Stimulated activated CD8-positive, alpha-beta memory T cell treated with anti-CD3 and anti-CD28 coated beads, Interleukin-2, amount 100 ng/mL, for 48 hours (primary cell): ENCODE measurements around the gene MBNL2.

Experiments
- DNase-seq, 2 donors: peaks; one replicate each; pipeline ENCODE4 v3.0.0-alpha.2; 2020; ENCODE audit warnings: low read depth in 2 of 2

The MBNL2 gene

DNA sequence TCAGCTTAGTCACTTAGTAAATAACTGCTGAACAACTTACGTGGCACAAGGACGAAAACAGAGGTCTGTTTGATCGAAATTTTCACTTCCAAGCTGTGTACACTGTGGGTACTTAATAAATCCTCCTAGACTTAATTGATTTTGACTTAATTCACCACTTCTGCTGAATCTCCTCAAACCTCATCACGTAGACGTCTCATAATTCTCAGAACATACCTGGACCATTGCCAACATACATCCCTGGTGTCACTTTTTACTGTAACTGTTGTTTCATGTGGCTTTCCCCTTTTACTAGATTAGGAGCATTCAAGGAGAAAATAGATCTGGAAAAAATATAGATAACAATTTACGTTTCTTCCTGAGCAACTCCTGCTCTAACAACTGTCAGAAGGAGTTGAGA lies 105.0 kb downstream of the MBNL2 start:
- no peak for DNase-seq

GRCh38 chr13:97327506-97328221 lies 105.5 kb downstream of the MBNL2 start:
- no peak for DNase-seq

- no peak for DNase-seq
These were observed 106.2 kb downstream of the MBNL2 start for GRCh38 chr13:97328222-97328790.

GRCh38 chr13:97329331-97329730 lies 107.2 kb downstream of the MBNL2 start:
- no peak for DNase-seq

DNA sequence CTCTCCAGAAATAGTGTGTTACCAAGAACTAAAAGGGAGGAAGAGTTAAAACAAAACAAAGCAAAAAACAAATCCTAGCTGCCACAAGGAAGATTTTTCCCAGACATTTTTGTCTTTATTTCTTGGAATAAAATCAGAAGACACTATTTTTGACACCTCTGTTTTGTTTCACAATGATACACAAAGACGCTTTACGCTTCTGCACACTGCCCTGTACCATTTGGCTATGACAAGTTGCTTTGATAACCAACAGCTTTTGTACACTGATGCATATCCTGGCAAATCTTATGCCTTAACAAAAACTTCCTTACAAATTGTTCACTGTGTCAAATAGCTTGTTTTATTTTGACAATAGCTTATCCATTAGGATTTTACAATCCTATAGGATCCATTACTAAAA lies 108.3 kb downstream of the MBNL2 start:
- no peak for DNase-seq

GRCh38 chr13:97332742-97333141 lies 110.6 kb downstream of the MBNL2 start:
- no peak for DNase-seq

- no peak for DNase-seq
These were observed 111.8 kb downstream of the MBNL2 start for GRCh38 chr13:97333983-97334382.

GRCh38 chr13:97334690-97335089 lies 112.6 kb downstream of the MBNL2 start:
- no peak for DNase-seq

- DNase-seq, result no peak
These were observed 113.5 kb downstream of the MBNL2 start for GRCh38 chr13:97335488-97336134.

GRCh38 chr13:97337985-97338499 lies 115.9 kb downstream of the MBNL2 start:
- no peak for DNase-seq

GRCh38 chr13:97338571-97338970 lies 116.4 kb downstream of the MBNL2 start:
- no peak for DNase-seq

DNA sequence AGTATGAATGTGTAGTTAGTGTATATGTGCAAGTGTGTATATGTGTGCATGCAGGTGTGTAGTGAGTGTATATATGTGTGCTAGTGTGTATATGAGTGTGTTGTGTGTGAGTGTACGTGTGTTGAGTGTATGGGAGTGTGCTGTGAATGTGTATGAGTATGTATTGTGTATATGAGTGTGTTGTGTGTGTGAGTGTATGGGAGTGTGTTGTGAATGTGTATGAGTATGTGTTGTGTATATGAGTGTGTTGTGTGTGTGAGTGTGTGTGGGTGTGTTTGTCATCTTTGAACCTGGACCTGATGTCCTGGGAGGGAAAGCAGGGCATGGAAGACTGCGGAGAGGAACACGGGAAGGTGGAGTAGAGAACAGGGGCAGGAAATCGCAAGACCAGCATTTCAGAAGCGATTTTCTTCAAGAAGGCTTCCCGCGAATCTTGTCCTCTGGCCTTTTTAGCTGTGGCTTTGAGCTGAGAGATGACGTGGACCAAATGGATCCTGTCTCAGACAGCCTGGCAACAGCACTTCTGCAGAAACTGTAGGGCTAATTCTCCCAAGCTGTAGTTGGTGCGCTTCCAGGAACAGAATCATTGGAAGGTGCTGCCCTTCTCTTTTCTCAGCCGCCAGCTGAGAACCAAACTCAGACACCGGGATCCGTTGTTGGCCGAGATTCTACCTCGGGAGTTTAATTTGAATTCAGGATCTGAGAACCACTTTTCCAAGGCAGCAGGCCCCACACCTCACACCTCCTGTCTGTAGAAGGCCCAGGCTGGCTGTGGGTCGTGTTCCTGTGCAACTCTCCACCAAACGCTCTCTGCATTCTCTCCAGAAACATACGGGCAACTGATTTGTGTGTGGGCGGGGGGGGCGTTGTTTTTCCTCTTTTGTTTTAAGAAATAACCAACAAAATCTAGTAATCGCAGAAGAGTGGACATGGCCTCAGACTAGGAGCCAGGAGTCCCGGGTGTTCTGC lies 117.2 kb downstream of the MBNL2 start:
- no peak for DNase-seq

DNA sequence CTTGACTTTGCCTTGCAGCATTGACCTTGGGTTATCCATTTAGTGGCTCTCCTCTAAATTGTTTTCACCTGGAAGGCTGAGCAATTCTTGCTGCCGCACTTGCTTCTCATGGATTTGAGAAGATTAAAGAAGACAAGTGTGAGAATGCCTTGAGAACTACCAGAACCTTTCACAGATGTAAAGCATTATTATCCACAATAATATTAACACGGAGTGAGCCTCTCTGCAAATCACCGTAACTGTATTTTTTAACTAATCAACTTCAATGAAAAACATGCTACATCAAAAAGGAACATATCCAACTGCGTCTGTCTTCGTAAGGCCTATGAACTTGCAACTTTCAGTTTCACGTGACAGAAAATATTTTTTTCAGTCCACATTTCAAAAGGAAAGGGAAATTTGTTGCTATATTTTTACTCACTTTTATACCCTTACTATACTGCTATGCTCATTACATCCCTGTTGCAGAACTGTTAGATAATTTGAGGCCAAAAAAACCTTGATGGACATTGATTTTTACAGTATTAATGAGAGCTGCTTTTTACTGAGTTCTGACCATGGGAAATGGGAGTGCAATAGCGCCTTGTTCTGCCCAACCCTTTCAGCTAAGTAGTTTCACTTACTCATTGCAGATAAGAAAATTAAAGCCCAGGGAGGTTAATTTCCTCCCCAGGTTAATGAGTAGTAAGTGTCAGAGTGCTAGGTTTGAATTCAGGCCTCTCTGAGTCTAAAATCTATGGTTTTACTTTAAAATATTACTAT lies 118.0 kb downstream of the MBNL2 start:
- no peak for DNase-seq

GRCh38 chr13:97341135-97341534 lies 119.0 kb downstream of the MBNL2 start:
- DNase-seq, result no peak

DNA sequence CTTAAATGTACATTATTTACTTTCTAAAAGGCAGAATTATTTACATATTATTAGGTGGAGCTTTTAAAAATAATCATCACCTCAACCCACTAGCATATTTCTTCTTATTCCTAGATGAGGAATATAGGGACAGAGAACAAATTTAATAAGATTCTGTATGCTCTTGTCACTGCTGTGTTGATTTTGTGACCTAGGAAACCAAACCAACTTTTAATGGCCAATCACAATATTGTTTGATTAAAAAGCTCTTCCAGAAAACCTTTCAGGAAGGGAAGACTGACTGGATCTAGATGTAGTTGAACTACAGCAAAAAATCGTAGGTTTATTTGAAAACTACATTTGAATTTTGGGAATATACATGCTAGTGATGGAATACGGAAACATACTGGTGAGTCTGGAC lies 120.0 kb downstream of the MBNL2 start:
- DNase-seq, result no peak

DNA sequence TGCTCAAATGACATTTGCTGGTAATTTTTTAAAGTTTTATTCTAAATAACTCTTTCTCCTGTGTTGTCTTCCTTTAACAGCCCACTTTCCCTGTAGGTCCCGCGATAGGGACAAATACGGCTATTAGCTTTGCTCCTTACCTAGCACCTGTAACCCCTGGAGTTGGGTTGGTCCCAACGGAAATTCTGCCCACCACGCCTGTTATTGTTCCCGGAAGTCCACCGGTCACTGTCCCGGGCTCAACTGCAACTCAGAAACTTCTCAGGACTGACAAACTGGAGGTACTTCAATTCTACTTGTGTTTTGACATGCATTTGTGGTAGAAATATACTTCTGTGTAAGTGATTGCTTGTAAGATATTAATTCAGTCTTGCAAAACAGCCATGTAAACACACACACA lies 120.8 kb downstream of the MBNL2 start:
- DNase-seq, result no peak

- peak in 1 of 2 donors; percentile 25 for DNase-seq
These were observed 122.4 kb downstream of the MBNL2 start for GRCh38 chr13:97344265-97345175.

DNA sequence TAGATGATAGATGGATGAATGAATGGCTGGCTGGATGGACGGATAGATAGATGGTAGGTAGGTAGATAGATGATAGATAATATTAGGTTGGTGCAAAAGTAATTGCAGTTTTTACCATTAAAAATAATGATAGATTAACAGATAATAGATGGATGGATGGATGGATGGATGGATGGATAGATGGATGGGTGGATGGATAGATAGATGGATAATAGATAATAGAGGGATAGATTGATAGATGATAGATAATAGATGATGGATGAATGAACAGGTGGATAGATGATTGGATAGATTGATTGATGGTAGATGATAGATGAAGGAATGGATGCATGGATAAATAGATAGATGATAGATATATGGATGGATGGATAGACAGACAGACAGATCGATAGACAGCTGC lies 124.0 kb downstream of the MBNL2 start:
- no peak for DNase-seq

DNA sequence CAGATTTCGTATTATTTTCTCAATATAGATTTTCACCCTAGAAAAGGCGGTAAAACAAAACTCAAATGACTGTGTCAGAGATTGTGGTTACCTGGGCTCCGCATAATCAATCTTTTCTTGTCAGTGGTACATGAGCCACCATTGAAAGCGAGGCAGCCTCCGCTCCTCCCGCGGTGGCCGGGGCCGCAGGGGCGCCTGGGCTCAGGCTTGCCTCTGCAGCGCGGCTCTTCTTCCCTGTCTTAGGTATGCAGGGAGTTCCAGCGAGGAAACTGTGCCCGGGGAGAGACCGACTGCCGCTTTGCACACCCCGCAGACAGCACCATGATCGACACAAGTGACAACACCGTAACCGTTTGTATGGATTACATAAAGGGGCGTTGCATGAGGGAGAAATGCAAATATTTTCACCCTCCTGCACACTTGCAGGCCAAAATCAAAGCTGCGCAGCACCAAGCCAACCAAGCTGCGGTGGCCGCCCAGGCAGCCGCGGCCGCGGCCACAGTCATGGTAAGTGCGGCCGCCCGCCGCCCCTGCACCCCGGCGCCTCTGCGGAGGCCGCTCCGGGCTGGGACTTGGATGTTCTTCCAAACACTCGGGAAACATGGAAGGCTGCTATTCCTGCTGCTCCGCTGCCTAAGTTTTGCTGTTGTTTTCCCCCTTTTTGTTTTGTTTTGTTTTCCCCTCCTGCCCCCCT lies 124.6 kb downstream of the MBNL2 start:
- DNase-seq, result no peak
